Measurements from ENCODE around the gene AUP1. TPM values are rescaled to one million over a fixed set of nuclear protein-coding genes. Genes with fewer than 3 reads are reported as not detected.

AUP1 gene
- total and polyA plus RNA-seq, 9 of the 15 experiments (the other 6 are each of a cell fraction or from before 2014, with no cell fraction given) = 70.7 to 245 (median 165) TPM

- Histone ChIP-seq H3K4me2 (ENCODE audit: insufficient read depth, low read length) (no peak overlapping the region), H3K9me3 (replicated peaks; ENCODE audit: control insufficient read depth, insufficient read depth, low read depth, low read length) (no peaks in the 10 kb centered on the region), H3K79me2 (ENCODE audit: control insufficient read depth, insufficient read depth, low read length) (peaks cover 25% of the 10 kb centered on the region), H3K4me1 (replicated peaks in 1 of 2; ENCODE audit: control insufficient read depth in 2 of 2, insufficient read depth in 2 of 2, low read length in 2 of 2) (peaks cover 8 to 23% of the 10 kb centered on the region in 2 experiments; a peak in 4 of 5 replicates), H3K9me1 (ENCODE audit: control insufficient read depth, insufficient read depth, low read length) (no peaks in the 10 kb centered on the region), H3K27ac (ENCODE audit: extremely low read depth, low read depth, low read length) (no peak overlapping the region), H3K9ac (ENCODE audit: insufficient read depth in 1 of 2, low read depth in 2 of 2, low read length in 2 of 2) (no peak overlapping the region), H4K20me1 (replicated peaks; ENCODE audit: control insufficient read depth, insufficient read depth, low read length) (no peaks in the 10 kb centered on the region; the same call in 1 of the 2 replicates), H2AFZ (ENCODE audit: low read depth, low read length) (no peak overlapping the region), H3K4me3 (no peak overlapping the region), H3K36me3 (ENCODE audit: control insufficient read depth, insufficient read depth, low read length) (peaks cover 31% of the 10 kb centered on the region; the same call in 2 of the 3 replicates), H3K27me3 (ENCODE audit: control insufficient read depth in 2 of 2, insufficient read depth in 2 of 2, low read length in 2 of 2) (no peaks in the 10 kb centered on the region)
- in situ Hi-C loops (cut with MboI) (loop anchor here (5.0 kb wide), 1 partner anchor 86 kb away; no protein-coding TSS in a partner anchor), intact Hi-C loops (cut with micrococcal nuclease) (no loop called here)
- 93% methylated on average over 2 of the region's 2 CpGs for WGBS (ENCODE audit: insufficient coverage, low coverage, missing lambda C conversion rate)
- BruUV-seq (replicated peaks) = no TSS peak
- TF ChIP-seq ZNF511 (CRISPR knock-in tag; IDR thresholded peaks at IDR 0.05) (no peak), KLF16 (IDR thresholded peaks at IDR 0.05) (no peak), TAL1 (IDR thresholded peaks at IDR 0.05) (no peak), ZNF146 (CRISPR knock-in tag; IDR thresholded peaks at IDR 0.05; ENCODE audit: unreplicated experiment) (no peak), BRF1 (IDR thresholded peaks at IDR 0.05; ENCODE audit: borderline replicate concordance, extremely low read depth, insufficient read length) (no peak), FOXA3 (CRISPR knock-in tag; conservative IDR thresholded peaks at IDR 0.05 in 1 of 2, IDR thresholded peaks at IDR 0.05 in 1 of 2) (no peak), RAD51 (IDR thresholded peaks at IDR 0.05; ENCODE audit: borderline replicate concordance, low read depth) (no peak)
- CTCF ChIA-PET (ENCODE audit: low intra/inter-chr PET ratio) = no interaction called here
- no peak for FAIRE-seq
- POLR2A ChIA-PET = no interaction called here
- no peak for DNase-seq (ENCODE audit: extremely low read depth in 1 of 4, low spot score in 3 of 4)
- ATAC-seq = no peak
These were observed 43.4 kb downstream of the AUP1 start for GRCh38 chr2:74486141-74486540.

Data from K562 (cell line).